Activated CD8-positive, alpha-beta T cell treated with anti-CD3 and anti-CD28 coated beads for 36 hours (primary cell): ENCODE measurements around the gene NNT. TPM values are rescaled to one million over a fixed set of nuclear protein-coding genes. Genes with fewer than 3 reads are reported as not detected.
"Not testable (repeated sequence)": the region's sequence is repeated elsewhere in the genome, so short reads cannot be mapped to it uniquely, and the experiment has no call there.

ENCODE experiments used
- ATAC-seq: fragments of 200-7000 bp; cut with Tn5 transposase; one replicate; pipeline ENCODE4 v1.10.0; 2021; ENCODE audit warnings: mild to moderate bottlenecking, moderate library complexity
- CTCF ChIA-PET: fragments of 350-600 bp; sonication (Branson Sonifier 250); formaldehyde crosslinking; loops from one replicate; lab custom pipeline; 2021; ENCODE audit warnings: antibody characterized with exemption; lab: Charles Lee
- POLR2A ChIA-PET: fragments of 350-600 bp; sonication (Branson Sonifier 250); formaldehyde crosslinking; loops from one replicate; lab custom pipeline; 2021; ENCODE audit warnings: antibody characterized with exemption; lab: Charles Lee
- DNase-seq: peaks from one replicate; pipeline ENCODE4 v3.0.0-alpha.2; 2020
- H3K27ac Mint-ChIP-seq: one replicate; pipeline ENCODE4 v1.8.0; 2021; ENCODE audit warnings: mild to moderate bottlenecking, mixed read lengths
- H3K27me3 Mint-ChIP-seq: one replicate; pipeline ENCODE4 v1.8.0; 2021; ENCODE audit warnings: mixed read lengths
- H3K36me3 Mint-ChIP-seq: one replicate; pipeline ENCODE4 v1.8.0; 2021; ENCODE audit warnings: low read depth, mixed read lengths
- H3K4me1 Mint-ChIP-seq: one replicate; pipeline ENCODE4 v1.8.0; 2021; ENCODE audit warnings: low read depth, mixed read lengths
- H3K4me3 Mint-ChIP-seq: one replicate; pipeline ENCODE4 v1.8.0; 2021; ENCODE audit warnings: mild to moderate bottlenecking, moderate library complexity, mixed read lengths
- H3K9me3 Mint-ChIP-seq: one replicate; pipeline ENCODE4 v1.8.0; 2021; ENCODE audit warnings: mixed read lengths
- CTCF ChIP-seq: fragments of 200-600 bp; IDR thresholded peaks from one replicate; pipeline ENCODE4 v1.8.0; 2022; ENCODE audit warnings: antibody characterized with exemption, mild to moderate bottlenecking
- intact Hi-C: fragments of 100-400 bp; cut with micrococcal nuclease; formaldehyde crosslinking; loops from one replicate; pipeline ENCODE4 v1.10.0; 2022
- total RNA-seq, 2 experiments: library from RNA; stranded (reverse); gene quantifications; one replicate each; pipeline ENCODE4 v1.2.3, GENCODE V29; 2021

NNT gene
- total RNA-seq, 2 experiments from 2014 or later = 72.0 to 78.4 TPM

- H3K27me3 Mint-ChIP-seq = no peaks in the 10 kb centered on the region
- H3K4me1 Mint-ChIP-seq = peaks cover 3% of the 10 kb centered on the region
- ATAC-seq = no peak
- TF ChIP-seq CTCF = no peak
- intact Hi-C loops = no loop called here
- no peak for DNase-seq
- no peak overlapping the region for H3K4me3 Mint-ChIP-seq
- ChIA-PET CTCF (interaction anchor here (1.0 kb wide), 1 partner anchor 62 kb away, joined by 4 read pairs; no protein-coding TSS in a partner anchor), POLR2A (no interaction called here)
- peaks cover 66% of the 10 kb centered on the region for H3K36me3 Mint-ChIP-seq
- peaks cover 20% of the 10 kb centered on the region for H3K9me3 Mint-ChIP-seq
- H3K27ac Mint-ChIP-seq = no peak overlapping the region
Observed at GRCh38 chr5:43693411-43693810, 90.4 kb downstream of the NNT start.

DNA sequence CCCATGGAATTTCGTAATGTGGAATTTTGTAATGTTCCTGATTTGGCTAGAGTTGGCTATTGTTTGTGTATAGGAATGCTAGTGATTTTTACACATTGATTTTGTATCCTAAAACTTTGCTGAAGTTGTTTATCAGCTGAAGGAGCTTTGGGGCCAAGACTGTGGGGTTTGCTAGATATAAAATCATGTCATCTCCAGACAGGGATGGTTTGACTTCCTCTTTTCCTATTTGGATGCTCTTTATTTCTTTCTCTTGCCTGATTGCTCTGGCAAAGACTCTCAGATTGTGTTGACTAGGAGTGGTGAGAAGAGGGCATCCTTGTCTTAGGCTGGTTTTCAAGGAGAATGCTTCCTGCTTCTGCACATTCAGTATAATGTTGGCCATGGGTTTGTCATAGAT lies 91.0 kb downstream of the NNT start:
- ATAC-seq = no peak
- TF ChIP-seq CTCF = no peak
- Mint-ChIP-seq H3K4me1 (no peaks in the 10 kb centered on the region), H3K9me3 (peaks cover 20% of the 10 kb centered on the region), H3K27ac (no peak overlapping the region), H3K4me3 (no peak overlapping the region), H3K27me3 (no peaks in the 10 kb centered on the region), H3K36me3 (peaks cover 60% of the 10 kb centered on the region)
- POLR2A ChIA-PET = no interaction called here
- no peak for DNase-seq
- CTCF ChIA-PET = interaction anchor here (1.0 kb wide), 1 partner anchor 63 kb away, joined by 4 read pairs; no protein-coding TSS in a partner anchor
- intact Hi-C loops = no loop called here

- H3K4me3 Mint-ChIP-seq, H3K27ac Mint-ChIP-seq, H3K27me3 Mint-ChIP-seq, intact Hi-C loops, ATAC-seq, DNase-seq, POLR2A ChIA-PET, CTCF ChIA-PET, H3K4me1 Mint-ChIP-seq: not testable (repeated sequence)
- peaks cover 20% of the 10 kb centered on the region for H3K9me3 Mint-ChIP-seq
- H3K36me3 Mint-ChIP-seq = peaks cover 58% of the 10 kb centered on the region
Observed at GRCh38 chr5:43696444-43696843, 93.5 kb downstream of the NNT start.

DNA sequence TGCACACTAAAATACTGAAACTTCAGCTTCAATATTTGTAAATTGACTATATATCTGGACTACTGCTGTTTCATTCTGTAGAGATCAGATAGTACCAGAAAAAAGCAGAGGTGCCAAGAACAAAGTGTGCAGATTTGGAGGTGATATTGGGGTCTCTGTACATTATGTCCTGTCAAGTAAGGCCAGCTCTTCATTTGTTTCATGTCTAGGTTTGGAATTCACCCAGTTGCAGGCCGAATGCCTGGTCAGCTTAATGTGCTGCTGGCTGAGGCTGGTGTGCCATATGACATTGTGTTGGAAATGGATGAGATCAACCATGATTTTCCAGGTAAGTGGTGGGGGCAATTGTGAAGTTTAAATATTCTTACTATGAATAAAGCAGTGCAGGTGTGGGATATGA lies 96.9 kb downstream of the NNT start:
- CTCF ChIA-PET = interaction anchor here (1.0 kb wide), 1 partner anchor 68 kb away, joined by 3 read pairs; no protein-coding TSS in a partner anchor
- Mint-ChIP-seq H3K4me3 (no peak overlapping the region), H3K27ac (no peak overlapping the region), H3K36me3 (peaks cover 61% of the 10 kb centered on the region), H3K4me1 (no peaks in the 10 kb centered on the region), H3K27me3 (no peaks in the 10 kb centered on the region), H3K9me3 (peaks cover 11% of the 10 kb centered on the region)
- intact Hi-C loops = no loop called here
- TF ChIP-seq CTCF = no peak
- ATAC-seq (no peak), DNase-seq (no peak)
- POLR2A ChIA-PET = no interaction called here

DNA sequence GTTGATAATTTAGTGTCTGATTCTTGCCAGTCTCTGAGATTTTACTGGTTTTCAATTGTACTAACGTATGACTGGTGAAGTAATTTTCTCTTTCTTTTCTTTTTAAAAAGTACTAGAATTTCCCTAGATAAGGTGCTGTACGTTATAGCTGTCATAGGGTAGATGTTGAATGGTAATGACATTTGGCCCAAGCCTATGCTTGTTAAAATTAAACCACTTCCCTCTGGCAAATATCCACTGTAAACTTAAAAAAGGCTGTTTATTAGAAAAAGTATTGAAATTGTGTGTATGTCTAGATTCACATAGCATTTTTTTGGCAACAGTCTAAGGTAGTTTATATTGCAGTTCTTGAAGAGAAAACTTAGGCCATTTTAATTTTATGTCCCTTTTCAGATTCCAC lies 97.6 kb downstream of the NNT start:
- Mint-ChIP-seq H3K27me3 (no peaks in the 10 kb centered on the region), H3K4me3 (no peak overlapping the region), H3K9me3 (peaks cover 4% of the 10 kb centered on the region), H3K27ac (no peak overlapping the region), H3K36me3 (peaks cover 61% of the 10 kb centered on the region), H3K4me1 (no peaks in the 10 kb centered on the region)
- no peak for TF ChIP-seq CTCF
- intact Hi-C loops = no loop called here
- CTCF ChIA-PET = no interaction called here
- ATAC-seq = no peak
- DNase-seq = no peak
- POLR2A ChIA-PET = no interaction called here

DNA sequence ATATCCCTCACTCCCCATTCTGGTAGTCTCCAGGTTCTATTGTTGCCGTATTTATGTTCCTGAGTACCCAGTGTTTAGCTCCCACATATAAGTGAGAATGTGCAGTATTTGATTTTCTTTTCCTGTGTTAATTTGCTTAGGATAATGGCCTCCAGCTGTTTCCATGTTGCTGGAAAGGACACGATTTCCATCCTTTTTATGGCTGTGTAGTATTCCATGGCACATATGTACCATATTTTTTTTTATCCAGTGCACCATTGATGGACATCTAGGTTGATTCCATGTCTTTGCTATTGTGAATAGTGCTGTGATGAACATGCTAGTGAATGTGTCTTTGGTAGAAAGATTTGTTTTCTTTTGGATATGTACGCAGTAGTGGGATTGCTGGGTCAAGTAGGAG lies 98.2 kb downstream of the NNT start:
- Mint-ChIP-seq H3K9me3 (no peaks in the 10 kb centered on the region), H3K27ac (no peak overlapping the region), H3K4me3 (no peak overlapping the region), H3K27me3 (no peaks in the 10 kb centered on the region), H3K4me1 (no peaks in the 10 kb centered on the region), H3K36me3 (peaks cover 57% of the 10 kb centered on the region)
- ChIA-PET CTCF (no interaction called here), POLR2A (no interaction called here)
- ATAC-seq = no peak
- no peak for DNase-seq
- no peak for TF ChIP-seq CTCF
- intact Hi-C loops = no loop called here
